Activated CD8-positive, alpha-beta memory T cell treated with anti-CD3 and anti-CD28 coated beads, Interleukin-2, amount 50 U/mL, for 24 hours (primary cell): Measurements from ENCODE around the gene NTF3.

Source experiments
- DNase-seq: peaks from one replicate; pipeline ENCODE4 v3.0.0-alpha.2; 2020; ENCODE audit errors: extremely low read depth

NTF3 gene

DNA sequence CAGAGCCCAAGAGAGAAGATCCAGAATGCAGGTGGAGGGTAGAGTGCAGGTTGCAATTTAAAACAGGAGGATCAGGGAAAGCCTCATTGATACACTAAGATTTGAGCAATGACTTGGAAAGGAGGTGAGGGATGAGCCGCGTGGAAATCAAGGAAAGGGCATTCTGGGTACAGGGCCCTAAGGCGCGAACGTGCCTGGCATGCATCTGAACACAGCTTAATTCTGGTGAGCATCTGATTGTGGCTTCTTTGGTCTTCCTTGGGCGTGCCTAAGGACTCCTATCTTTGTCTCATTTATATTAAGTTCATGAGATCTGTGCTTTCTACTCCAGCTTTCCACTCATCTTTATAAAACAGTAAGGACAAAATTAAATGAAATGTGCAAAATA lies 79.3 kb downstream of the NTF3 start:
- no peak for DNase-seq

DNA sequence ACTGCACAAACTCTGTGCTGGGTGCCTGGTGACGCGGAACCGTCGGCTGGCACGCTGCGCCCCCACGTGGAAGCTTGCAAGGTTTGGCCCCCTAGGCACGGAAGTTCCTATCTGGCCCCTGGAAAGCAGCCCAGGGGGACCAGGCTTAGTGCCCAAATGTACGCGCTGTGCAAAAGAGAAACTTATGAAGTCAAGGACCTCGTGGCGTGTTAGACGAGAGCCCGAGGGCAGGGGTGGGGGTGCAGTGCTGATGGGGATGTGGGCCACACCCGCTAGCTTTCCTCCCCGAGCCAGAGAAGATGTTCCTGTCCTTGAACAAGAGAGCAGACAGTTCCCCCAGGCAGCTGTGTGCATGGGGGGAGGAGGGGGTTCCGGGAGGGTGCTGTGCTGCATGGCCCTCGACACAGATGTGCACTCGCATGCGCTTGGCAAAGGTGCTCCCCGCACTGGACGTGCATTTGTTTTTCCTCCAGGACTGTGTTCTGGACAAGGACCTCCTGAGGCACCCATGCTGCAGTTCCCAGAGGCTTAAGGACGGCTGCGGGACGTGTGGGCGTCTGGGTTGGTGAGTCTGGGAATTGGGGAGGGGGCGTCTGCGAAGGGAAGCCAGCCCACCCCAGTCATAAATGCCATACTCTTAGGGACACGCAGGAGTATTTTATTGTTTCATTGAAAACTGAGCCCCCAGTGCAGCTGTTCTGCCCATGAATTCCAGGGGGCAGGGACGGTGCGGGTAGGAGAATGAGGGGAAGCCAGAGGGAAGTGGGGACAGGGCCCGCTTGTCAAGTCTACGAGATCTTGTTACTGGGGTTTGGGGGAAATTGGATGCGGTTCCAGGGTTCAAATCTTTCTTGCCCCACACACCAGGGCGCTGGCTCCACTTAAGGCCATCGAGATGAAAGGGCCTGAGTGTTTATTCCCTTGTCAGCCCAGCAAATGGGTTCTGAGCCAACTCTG lies 80.0 kb downstream of the NTF3 start:
- DNase-seq: no peak

DNA sequence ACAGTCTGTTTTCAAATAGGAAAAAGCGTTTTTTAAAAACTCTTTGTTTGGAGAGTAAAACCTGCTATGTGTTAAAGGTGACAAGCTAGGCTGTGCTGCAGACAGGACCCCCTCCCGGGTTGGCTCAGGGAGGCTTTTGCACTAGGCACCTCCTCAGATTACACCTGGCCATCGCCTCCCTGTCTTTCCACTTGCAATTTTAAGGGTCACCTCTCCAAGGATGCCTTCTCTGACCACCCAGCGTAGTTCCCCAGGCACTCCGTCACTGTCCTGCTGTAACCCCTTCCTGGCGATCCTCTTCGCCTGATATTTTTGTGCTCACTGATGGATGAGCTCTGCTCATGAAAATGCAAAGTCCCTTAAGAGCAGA lies 80.7 kb downstream of the NTF3 start:
- no peak for DNase-seq

DNA sequence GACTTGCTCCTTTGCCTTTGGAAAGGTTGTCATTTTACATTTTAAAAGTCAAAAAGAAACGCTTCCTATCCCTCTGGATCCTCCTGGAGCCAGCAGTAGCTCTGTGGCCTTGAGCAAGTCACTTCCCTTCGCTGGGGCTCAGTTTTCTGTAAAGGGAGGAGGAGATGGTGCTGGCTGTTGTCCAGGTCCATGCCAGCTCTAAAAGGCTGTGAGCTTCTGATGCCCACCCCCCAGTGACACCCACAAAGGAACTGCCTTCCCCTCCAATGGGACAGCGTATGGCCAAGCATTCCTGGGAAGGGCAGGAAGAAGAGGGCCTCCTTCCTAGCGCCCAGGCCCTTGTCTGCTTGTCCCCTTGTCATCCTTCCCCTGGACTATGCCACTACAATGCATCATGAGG lies 81.5 kb downstream of the NTF3 start:
- no peak for DNase-seq

DNA sequence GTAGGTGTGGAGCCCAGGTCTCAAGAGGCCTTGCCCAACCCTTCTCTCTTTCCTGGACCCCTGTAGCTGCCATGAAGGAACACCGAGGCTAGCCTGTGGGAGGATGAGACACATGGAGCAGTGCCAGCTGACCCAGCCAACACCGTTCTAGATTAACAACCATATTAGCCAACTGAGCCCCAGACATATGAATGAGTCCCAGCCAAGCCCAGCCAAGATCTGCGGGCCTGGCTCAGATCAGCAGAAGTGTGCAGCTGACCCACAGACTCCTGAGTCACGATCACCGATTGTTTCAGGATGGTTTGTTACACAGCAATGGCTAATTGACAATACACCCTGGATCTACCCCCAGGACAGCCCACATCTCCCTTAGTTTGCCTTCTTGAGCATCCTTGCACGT lies 82.1 kb downstream of the NTF3 start:
- DNase-seq: no peak

DNA sequence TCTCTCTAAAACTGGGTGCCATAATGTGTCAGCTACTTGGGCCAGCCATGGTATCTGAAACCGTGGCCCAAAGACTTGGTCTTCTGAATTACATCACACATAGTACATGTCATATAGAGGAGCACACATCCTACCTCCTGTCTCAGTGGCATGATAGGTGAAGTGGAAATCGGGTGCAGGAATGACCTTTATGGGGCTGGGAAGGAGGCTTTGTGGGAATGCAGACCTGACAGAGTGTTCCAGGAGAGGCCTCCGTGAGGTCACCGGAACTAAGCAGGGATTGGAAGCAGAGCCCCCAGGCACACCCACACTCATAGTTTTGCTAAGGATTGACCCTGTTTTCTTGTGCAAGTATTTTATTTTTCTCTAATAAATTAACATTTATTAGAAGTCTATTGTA lies 82.6 kb downstream of the NTF3 start:
- no peak for DNase-seq

DNA sequence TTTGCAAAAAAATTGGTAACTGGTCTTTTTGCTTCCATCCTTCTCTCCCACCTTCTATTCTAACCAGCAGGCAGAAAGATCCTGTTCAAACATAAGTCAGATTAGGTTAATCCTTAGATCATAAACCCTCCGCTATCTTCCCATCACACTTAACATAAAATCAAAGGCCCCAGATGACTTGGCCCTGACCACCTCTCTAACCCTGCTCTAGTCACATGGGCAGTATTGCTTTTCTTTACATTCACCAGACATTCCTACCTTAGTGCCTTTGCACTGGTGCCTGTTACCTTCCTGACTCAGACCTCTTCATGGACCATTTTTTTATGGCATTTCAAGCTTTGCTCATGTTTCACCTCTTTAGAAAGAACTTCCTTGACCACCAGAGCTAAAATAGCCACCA lies 83.5 kb downstream of the NTF3 start:
- no peak for DNase-seq

DNA sequence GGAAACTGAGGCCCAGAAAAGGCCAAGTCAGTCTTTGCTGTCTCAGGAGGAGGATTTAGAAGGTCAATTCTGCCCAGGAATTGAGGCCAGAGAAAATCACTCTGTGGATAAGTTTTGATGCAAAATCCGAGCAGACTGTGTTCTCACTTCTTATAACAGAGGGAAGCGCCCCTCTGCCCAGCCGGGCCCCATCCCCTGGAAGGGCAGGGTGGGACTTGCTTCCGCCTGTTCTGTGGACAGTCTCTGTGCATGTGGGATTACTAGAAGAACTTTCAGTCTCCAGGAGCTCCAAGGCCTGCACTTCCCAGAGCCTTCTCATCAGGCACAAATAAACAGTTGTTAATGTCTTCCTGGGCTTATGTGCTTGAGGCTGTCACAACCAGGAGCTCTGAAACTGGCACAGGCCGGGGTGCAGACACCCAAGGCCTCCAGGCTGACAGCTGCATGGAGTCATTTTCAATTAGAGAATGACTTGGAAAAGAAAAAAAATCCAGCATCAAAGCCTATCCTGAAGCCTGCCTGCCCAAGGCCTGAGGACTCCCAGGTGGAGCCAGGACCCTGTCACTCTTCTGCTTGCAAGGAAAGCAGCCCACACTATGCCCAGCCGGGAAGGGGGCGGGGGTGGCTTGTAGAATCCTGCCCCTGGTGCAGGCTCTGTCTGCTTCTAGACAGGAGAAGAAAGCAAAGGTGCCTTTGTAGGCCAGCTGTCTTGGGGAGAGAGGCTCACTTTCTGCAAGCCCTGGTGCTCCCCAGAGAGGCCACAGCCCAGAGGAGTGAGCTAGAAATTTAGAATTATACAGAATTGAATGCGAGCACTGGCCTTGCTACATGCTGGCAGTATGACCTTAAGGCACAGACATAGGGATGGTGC lies 84.7 kb downstream of the NTF3 start:
- DNase-seq: no peak

DNA sequence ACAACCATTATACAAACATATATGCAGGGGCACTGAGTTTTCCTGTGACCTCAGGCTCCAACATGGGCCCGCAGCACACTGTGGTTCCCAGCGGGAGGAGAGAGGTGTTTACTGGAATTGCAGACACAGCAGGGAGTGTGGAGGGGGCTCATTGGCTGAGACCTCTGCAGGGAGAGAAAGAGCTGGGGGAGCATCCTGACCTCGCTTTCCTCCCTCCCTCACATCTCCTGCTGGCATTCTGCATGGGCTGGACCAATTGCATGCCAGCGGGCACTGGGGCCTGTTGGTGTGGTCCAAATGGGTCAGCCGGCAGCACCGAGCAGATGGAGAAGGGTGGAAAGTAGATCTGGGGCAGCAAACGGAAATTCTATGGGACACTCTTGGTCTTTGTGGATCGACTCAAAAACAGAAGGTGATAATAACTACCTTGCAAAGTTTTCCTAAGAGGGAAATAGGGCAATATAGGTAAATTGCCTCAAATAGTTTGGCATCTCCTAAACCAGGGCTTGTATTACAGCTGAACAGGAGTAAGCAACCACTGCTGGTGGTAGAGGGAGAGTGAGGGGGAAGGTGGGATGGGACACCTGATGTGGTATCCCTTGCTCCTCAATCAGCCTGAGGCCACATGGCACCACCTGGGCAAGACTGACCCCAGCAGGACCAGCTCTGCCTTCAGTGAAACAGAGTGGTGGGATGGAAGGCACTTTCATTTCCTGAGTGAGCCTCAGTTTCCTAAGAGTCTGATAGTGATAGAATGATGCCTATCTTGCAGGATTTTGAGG lies 86.9 kb downstream of the NTF3 start:
- no peak for DNase-seq

DNA sequence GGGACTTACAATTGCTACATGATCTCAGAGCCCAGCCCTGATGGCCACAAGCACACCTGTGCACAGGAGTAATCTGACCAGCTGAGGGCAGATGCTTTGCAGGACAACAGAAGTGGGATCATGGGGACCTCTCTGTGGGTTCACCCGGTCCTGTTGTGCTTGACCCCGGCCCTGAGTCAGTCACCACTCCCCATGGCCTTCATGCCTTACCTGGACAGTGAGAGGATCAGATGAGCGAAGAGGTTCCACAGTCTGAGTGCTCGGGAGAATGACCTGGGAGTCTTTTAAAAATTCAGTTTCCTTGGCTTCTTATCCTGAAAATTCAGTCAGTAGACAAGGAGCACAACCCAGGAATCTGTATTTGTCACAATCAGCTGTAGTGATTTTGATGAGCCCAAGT lies 88.1 kb downstream of the NTF3 start:
- DNase-seq: no peak

DNA sequence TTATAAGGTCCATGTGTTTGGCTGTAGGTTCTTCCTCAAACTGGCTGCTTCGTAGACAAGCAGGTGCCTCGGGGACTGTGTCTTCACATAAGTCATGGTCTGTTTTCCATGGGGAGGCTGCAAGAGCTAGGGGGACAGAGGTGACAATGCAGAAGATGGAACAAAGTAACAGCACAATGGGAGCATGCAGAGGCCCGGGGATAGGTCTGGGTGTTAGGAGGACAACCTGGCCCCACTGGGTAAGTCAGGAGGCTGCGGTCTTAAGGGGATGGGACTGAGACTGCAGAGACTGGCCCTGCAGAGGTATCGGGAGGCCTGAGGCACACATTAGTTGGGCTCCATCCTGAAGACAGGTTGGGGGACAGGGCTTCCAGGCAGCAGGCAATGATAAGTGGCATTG lies 88.9 kb downstream of the NTF3 start:
- DNase-seq: no peak

DNA sequence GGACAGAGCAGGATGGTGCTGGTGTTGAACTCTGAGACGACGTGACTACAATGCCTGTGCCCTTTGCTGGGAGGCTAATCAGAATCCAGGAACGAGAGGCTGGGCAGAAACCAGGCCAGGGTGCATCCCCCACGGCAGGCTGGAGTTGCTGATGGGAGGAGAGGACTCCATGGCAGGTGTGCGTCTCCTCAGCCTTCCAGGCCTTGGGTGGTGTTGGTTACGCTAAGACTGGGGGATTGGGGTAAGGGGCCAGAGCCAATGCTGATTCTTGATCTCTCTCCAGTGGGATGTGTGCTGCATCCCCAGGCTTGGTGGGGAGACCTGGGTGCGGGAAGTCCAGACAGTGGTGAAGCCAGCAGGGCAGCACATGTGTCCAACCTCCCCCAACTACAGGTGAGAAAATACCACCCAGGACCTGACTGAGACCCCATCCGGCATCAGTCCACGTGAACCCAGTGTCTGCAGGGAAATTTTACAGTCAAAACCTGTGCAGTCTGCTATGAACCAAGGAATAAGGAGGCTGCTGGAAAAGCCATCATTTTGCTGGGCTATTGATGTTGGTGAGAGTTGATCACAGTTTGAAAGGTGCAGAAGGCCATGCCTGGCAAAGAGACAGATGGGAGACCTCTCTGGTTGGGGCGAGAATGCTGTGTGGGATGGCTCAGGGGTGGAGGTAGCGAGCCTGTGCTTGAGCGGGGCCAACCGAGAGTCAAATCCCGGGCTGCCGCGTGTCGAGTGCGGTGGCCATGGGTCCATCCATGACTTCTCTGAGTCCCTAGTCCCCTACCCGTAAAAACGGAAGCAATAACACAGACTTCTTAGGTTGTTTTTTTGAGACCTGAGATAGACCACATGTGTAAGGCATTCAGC lies 89.8 kb downstream of the NTF3 start:
- DNase-seq: no peak

DNA sequence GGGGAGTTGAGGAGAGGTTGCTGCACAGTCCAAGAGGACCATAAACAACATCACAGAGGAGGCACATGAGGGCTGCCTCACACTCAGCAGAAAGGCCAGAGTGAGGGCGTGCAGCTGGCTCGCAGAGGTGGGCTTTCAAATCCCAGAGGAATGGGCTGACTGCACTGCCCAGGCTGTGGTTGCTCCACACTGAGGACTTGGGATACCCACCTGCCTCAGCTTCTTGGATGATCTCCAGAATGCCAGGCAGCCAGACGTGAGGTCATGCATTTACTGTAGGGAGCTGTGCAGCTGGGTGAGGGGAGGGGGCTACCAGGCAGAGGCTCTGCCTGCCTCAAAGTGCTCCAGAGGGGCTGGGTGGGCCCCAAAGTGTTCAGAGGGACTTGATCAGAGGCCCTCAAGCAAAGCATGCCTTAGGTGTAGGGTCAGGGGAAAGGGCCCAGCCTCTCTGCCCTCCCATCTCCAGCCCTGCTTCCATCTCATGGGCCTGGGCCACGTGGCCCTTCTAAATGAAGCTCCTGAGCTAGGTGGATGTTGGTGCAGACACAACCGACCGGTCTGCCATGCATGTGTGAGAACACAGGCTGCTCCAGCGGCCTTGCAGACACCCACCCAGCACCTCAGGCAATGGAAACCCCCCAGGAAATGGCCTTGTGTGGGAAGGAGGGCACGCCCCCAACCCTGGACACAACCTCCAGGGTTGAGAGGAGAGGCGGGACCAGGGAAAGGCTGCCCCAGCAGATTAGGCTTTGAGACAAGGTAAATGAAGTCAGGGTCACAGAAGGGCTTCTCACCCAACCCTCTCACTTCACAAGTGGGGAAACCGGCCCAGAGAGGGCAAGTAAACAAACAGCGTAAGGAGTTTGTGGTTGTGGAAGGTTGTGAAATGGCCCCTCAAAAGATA lies 90.8 kb downstream of the NTF3 start:
- DNase-seq: no peak

DNA sequence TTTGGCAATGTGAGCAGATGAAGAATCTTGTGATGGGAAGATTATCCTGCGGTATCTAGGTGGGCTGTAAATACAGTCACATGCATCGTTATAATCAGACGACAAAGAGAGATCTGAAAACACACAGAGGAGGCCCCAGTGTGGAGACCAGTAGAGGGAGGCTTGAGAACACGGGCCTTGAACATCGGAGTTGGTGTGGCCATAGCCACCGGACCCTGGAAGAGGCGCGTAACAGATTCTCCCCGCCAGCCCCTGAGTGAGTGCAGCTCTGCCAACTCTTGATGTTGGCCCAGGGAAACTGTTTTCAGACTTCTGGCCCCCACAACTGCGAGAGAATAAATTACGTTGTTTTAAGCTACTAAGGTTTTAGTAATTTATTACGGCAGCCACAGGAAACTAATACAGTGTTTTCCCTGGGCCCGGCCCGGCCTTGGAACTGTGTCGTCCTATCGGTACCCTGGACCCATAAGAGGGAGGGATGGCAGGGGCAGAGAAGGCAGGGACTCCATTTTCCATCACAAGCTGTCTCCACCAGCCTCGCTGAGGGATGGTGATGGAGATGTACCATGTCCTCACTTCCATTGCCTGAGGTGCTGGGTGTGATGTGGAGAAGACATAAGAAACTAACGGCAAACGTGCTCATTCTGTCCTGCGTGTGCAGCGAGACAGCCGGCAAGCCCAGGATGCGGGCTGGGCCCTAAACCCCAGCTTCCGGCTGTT lies 91.6 kb downstream of the NTF3 start:
- no peak for DNase-seq

DNA sequence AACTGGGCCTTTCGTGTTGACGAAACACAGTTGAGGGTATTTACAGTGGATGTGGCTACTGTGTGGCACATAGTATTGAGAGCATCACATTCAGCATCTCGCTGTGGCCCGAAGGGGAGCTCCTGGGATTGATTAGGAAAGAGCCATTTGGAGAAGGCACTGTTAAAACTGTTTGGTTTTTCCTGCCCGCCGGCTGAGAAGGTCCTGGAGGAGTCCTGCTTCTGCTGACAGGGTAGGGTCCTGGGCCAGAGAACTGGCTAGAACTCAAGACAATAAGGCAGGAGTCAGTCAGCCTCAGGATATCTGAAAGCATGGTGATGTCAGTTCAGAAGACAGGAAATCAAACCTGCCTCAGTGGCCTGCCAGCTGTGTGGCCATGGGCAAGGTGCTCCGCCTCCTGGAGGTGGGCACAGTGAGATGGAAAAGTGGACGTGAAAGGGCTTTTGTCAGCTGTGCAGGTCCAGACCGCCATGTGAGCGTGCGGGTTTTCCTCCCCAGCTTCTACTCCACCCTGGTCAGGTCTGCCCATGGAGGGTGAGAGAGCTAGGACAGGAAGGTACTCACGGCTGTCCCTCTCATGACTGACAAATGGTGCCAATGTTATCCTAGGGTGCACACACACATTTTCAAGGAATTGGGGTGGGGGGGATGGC lies 92.3 kb downstream of the NTF3 start:
- DNase-seq: no peak

DNA sequence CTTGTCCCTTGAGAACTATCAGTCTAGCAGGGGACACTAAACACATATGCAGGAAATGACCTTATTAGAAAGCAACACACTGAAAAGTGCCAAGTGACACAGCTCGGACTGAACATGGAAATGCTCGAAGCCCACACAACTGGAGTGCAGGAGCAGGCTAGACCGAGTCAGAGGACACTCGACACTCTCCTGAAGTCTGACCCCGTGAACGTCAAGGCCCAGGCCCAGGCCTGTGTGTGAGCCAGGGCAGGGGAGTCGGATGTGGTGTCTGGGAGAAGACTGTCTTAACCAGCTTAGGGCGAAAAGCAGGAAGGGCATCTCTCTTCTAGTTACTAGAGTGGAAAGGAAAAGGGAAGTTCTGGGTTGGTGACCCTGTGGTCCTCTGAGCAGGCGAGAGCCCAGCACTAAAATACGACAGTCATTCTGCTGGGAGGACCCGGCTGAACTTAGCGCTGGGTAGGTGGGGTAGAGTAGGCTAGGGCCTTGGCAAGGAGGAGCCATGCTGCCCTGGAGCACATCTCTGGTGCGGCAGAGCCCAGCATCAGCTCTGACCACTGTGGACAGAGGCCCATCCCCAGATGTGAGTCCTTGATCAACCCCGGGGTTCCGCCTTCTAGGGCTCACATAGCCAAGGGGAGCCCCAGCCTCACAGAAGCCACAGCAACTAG lies 93.0 kb downstream of the NTF3 start:
- no peak for DNase-seq

DNA sequence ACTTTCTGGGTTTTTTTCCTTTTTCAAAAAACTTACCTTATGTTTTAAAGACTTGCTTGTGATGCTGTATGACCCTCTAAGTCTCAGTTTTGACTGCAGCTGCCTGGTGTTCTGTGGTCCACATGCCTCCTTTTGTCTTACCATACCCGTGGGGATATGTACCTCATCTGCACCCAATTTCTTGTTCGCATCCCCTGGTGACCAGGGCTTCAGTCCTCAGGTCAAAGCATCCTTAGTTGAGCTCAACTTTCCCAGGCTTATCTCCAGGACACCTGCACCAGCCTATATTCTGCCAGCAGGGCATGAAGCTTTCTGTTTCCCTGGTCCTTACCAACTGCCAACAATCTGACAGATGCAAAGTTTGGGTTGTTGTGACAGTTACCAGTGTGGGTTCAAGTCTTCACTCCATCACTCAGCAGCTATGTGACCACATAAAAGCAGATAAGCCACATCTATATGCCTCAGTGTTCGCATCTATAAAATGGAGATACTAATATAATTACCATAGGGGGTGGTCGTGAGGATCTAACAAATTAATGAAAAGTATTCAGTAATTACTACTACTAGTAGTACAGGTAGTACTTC lies 94.0 kb downstream of the NTF3 start:
- DNase-seq: no peak

DNA sequence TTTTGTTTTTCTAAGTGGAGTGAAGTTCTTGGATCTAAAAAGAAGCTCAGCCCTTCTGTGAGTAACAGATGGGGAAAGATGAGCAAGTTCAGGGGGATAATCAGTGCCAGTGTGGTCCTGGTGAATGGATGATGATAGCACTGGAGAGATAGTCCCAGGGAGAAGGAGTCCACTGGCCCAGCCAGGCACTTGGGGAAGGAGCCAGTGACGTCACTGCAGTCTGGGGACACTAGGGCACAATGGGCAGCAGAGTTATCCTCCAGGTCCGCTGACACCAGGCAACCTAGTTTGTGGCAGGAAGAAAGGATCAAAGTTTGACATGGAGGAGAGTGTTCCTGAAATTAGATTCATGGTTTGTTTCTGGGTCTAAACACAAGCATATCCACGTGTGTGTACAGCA lies 101.5 kb downstream of the NTF3 start:
- no peak for DNase-seq
